Caco-2 (cell line): ENCODE measurements around the gene USP22. TPM values are rescaled to one million over a fixed set of nuclear protein-coding genes. Genes with fewer than 3 reads are reported as not detected.

Experiments
- BruUV-seq: library from RNA; stranded (reverse); fragments of 400-500 nt; replicated peaks from 2 replicates; lab custom pipeline; 2021; lab: Mats Ljungman, UMichigan
- CTCF ChIA-PET: fragments of 300-600 bp; sonication (Branson Sonifier 250); formaldehyde crosslinking; loops from one replicate; lab custom pipeline; 2022; ENCODE audit warnings: antibody characterized with exemption; lab: Charles Lee
- POLR2A ChIA-PET: fragments of 300-600 bp; sonication (Branson Sonifier 250); formaldehyde crosslinking; loops from one replicate; lab custom pipeline; 2022; ENCODE audit warnings: antibody characterized with exemption; lab: Charles Lee
- DNase-seq, 2 experiments: peaks; one replicate each; pipeline versions ENCODE4 v3.0.0 to v3.0.0-alpha.2; 2020 to 2022
- H3K27me3 ChIP-seq: replicated peaks from 2 replicates; pipeline ENCODE4 v1.6.0; 2011; ENCODE audit warnings: low read length; ENCODE audit not compliant: control insufficient read depth, insufficient read depth
- H3K36me3 ChIP-seq: 2 replicates; pipeline ENCODE4 v1.5.1; 2011; ENCODE audit warnings: low read length; ENCODE audit not compliant: control insufficient read depth, insufficient read depth
- H3K4me1 ChIP-seq: fragments of 250-450 bp; sonication (Bioruptor Pico); 2 replicates; pipeline ENCODE4 v1.5.1; 2020; ENCODE audit warnings: mild to moderate bottlenecking
- H3K4me3 ChIP-seq: 2 replicates; pipeline ENCODE4 v1.5.1; 2011; ENCODE audit warnings: low read depth, mild to moderate bottlenecking, control low read depth, low read length
- H3K9me3 ChIP-seq: fragments of 250-450 bp; sonication (Bioruptor Pico); 2 replicates; pipeline ENCODE4 v1.5.1; 2020; ENCODE audit warnings: mild to moderate bottlenecking, moderate library complexity
- H3K27ac Mint-ChIP-seq: one replicate; pipeline ENCODE4 v1.8.0; 2022; ENCODE audit warnings: mixed read lengths; ENCODE audit not compliant: unreplicated experiment
- H3K27me3 Mint-ChIP-seq: one replicate; pipeline ENCODE4 v1.8.0; 2022; ENCODE audit warnings: mixed read lengths; ENCODE audit not compliant: insufficient read depth, unreplicated experiment
- H3K36me3 Mint-ChIP-seq: one replicate; pipeline ENCODE4 v1.8.0; 2022; ENCODE audit warnings: mild to moderate bottlenecking, mixed read lengths; ENCODE audit not compliant: insufficient read depth, unreplicated experiment
- H3K4me1 Mint-ChIP-seq: one replicate; pipeline ENCODE4 v1.8.0; 2022; ENCODE audit warnings: low read depth, mixed read lengths; ENCODE audit not compliant: unreplicated experiment
- H3K4me3 Mint-ChIP-seq: one replicate; pipeline ENCODE4 v1.8.0; 2022; ENCODE audit warnings: mild to moderate bottlenecking, moderate library complexity, mixed read lengths; ENCODE audit not compliant: unreplicated experiment
- H3K9me3 Mint-ChIP-seq: one replicate; pipeline ENCODE4 v1.8.0; 2022; ENCODE audit warnings: mixed read lengths; ENCODE audit not compliant: unreplicated experiment
- intact Hi-C: fragments of 100-400 bp; cut with micrococcal nuclease; formaldehyde crosslinking; loops from one replicate; pipeline ENCODE4 v1.10.0; 2022; ENCODE audit not compliant: unreplicated experiment
- total RNA-seq: library from RNA; stranded (reverse); gene quantifications from 2 replicates; pipeline ENCODE4 v1.2.3, GENCODE V29; 2022
- TF ChIP-seq, protein P1 (sequence below), 2 experiments: fragments of 200-600 bp in 1 of 2; IDR thresholded peaks; 1 replicate in 1 of 2; 2 replicates in 1 of 2; pipeline versions ENCODE4 v1.5.1 to v1.8.0; 2011 to 2022; ENCODE audit warnings: antibody characterized with exemption in 1 of 2, control low read depth in 1 of 2, inconsistent platforms in 1 of 2, low read depth in 1 of 2, low read length in 1 of 2, mild to moderate bottlenecking in 1 of 2, moderate library complexity in 1 of 2; ENCODE audit not compliant: insufficient read depth in 1 of 2, severe bottlenecking in 1 of 2, unreplicated experiment in 1 of 2

Gene USP22
- total RNA-seq, 1 experiment from 2014 or later, result 267 TPM

DNA sequence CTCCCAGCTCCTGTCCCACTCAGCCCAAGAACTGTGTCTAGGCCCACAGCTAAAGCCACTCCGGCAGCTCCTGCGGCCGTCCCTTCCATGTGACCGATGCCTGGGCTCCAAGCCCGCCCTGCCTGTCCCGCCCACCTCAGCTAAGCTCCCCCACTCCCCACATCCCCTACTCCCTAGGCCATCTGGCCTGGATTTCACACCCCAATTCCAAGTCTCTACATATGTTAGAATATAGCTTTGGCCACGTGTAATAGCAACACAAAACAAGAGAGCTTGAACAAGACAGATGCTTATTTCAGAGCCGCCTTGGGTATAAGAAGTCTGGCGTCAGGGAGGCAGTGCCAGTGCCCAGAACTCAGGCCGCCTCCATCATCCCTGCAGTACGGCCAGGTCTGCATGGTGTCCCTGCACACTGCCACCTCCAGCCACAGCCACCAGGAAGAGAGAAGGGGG is 30.0 kb upstream of the USP22 start:
- DNase-seq, result no peak
- no peak overlapping the region for H3K4me3 ChIP-seq
- Mint-ChIP-seq H3K27ac (no peak overlapping the region), H3K9me3 (no peaks in the 10 kb centered on the region), H3K4me1 (no peaks in the 10 kb centered on the region), H3K27me3 (no peaks in the 10 kb centered on the region), H3K36me3 (no peaks in the 10 kb centered on the region), H3K4me3 (no peak overlapping the region)
- ChIA-PET CTCF (interaction anchor here (0.6 kb wide), 1 partner anchor 8 kb away, joined by 6 read pairs; no protein-coding TSS in a partner anchor), POLR2A (no interaction called here)
- no TSS peak for BruUV-seq
- TF ChIP-seq, protein P1, sequence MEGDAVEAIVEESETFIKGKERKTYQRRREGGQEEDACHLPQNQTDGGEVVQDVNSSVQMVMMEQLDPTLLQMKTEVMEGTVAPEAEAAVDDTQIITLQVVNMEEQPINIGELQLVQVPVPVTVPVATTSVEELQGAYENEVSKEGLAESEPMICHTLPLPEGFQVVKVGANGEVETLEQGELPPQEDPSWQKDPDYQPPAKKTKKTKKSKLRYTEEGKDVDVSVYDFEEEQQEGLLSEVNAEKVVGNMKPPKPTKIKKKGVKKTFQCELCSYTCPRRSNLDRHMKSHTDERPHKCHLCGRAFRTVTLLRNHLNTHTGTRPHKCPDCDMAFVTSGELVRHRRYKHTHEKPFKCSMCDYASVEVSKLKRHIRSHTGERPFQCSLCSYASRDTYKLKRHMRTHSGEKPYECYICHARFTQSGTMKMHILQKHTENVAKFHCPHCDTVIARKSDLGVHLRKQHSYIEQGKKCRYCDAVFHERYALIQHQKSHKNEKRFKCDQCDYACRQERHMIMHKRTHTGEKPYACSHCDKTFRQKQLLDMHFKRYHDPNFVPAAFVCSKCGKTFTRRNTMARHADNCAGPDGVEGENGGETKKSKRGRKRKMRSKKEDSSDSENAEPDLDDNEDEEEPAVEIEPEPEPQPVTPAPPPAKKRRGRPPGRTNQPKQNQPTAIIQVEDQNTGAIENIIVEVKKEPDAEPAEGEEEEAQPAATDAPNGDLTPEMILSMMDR (IDR thresholded peaks at IDR 0.05; ENCODE audit: insufficient read depth in 1 of 2, low read depth in 1 of 2, low read length in 1 of 2, severe bottlenecking in 1 of 2, unreplicated experiment in 1 of 2), result no peak
- H3K9me3 ChIP-seq, result no peaks in the 10 kb centered on the region
- no peaks in the 10 kb centered on the region for H3K36me3 ChIP-seq
- H3K4me1 ChIP-seq, result no peaks in the 10 kb centered on the region
- H3K27me3 ChIP-seq, result no peaks in the 10 kb centered on the region; the same call in 1 of the 2 replicates
- intact Hi-C loops, result no loop called here

DNA sequence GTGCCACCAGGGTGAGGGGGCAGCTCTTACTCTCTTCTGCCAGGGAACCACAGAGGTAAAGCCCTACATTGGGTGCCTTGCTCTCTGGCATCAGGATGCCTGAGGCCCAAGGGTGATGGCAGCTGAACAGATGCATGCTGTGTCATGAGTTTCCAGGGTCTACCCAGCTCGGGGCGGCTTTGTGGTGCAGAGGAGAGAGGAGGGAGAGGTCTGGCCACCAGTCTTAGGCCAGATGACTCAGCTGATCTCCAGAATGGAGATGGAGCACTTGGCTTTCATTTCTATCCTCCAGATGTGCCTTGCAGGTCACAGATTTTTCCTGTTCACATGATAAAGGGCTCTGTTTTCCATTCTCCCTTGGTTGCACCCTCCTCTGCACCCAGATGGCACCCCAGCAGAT is 23.6 kb upstream of the USP22 start:
- no peak for DNase-seq
- H3K27ac Mint-ChIP-seq, result no peak overlapping the region
- H3K4me3 Mint-ChIP-seq, result no peak overlapping the region
- no peaks in the 10 kb centered on the region for H3K36me3 Mint-ChIP-seq
- no peaks in the 10 kb centered on the region for H3K27me3 ChIP-seq
- no peaks in the 10 kb centered on the region for H3K4me1 ChIP-seq
- intact Hi-C loops, result no loop called here
- no peaks in the 10 kb centered on the region for H3K9me3 ChIP-seq
- TF ChIP-seq, protein P1 (IDR thresholded peaks at IDR 0.05; ENCODE audit: insufficient read depth in 1 of 2, low read depth in 1 of 2, low read length in 1 of 2, severe bottlenecking in 1 of 2, unreplicated experiment in 1 of 2), result no peak
- ChIA-PET CTCF (no interaction called here), POLR2A (no interaction called here)
- no peak overlapping the region for H3K4me3 ChIP-seq
- H3K27me3 Mint-ChIP-seq, result no peaks in the 10 kb centered on the region
- no peaks in the 10 kb centered on the region for H3K36me3 ChIP-seq
- H3K4me1 Mint-ChIP-seq, result peaks cover 7% of the 10 kb centered on the region
- BruUV-seq, result no TSS peak
- no peaks in the 10 kb centered on the region for H3K9me3 Mint-ChIP-seq

- intact Hi-C loops, result no loop called here
- POLR2A ChIA-PET, result no interaction called here
- Mint-ChIP-seq H3K27ac (no peak overlapping the region), H3K4me1 (peaks cover 7% of the 10 kb centered on the region), H3K36me3 (no peaks in the 10 kb centered on the region), H3K9me3 (no peaks in the 10 kb centered on the region), H3K27me3 (no peaks in the 10 kb centered on the region), H3K4me3 (no peak overlapping the region)
- Histone ChIP-seq H3K4me1 (no peaks in the 10 kb centered on the region), H3K27me3 (no peaks in the 10 kb centered on the region), H3K9me3 (no peaks in the 10 kb centered on the region), H3K36me3 (no peaks in the 10 kb centered on the region), H3K4me3 (no peak overlapping the region)
- no peak for DNase-seq
- CTCF ChIA-PET, result no interaction called here
- TF ChIP-seq, protein P1 (IDR thresholded peaks at IDR 0.05; ENCODE audit: insufficient read depth in 1 of 2, low read depth in 1 of 2, low read length in 1 of 2, severe bottlenecking in 1 of 2, unreplicated experiment in 1 of 2), result no peak
- BruUV-seq, result no TSS peak
Observed at GRCh38 chr17:21061971-21062526, 19.2 kb upstream of the USP22 start.
